Activated CD4-positive, alpha-beta T cell treated with anti-CD3 and anti-CD28 coated beads, Interleukin-10, Interleukin-2, amounts not matched to agents 100 ng/mL and 50 ng/mL, durations not matched to agents 16 hours and 8 hours (primary cell): ENCODE measurements around the gene IL5.
"Not testable (repeated sequence)": the region's sequence is repeated elsewhere in the genome, so short reads cannot be mapped to it uniquely, and the experiment has no call there.

Experiments used
- DNase-seq: peaks from one replicate; pipeline ENCODE4 v3.0.0-alpha.2; 2020

IL5 gene

DNA sequence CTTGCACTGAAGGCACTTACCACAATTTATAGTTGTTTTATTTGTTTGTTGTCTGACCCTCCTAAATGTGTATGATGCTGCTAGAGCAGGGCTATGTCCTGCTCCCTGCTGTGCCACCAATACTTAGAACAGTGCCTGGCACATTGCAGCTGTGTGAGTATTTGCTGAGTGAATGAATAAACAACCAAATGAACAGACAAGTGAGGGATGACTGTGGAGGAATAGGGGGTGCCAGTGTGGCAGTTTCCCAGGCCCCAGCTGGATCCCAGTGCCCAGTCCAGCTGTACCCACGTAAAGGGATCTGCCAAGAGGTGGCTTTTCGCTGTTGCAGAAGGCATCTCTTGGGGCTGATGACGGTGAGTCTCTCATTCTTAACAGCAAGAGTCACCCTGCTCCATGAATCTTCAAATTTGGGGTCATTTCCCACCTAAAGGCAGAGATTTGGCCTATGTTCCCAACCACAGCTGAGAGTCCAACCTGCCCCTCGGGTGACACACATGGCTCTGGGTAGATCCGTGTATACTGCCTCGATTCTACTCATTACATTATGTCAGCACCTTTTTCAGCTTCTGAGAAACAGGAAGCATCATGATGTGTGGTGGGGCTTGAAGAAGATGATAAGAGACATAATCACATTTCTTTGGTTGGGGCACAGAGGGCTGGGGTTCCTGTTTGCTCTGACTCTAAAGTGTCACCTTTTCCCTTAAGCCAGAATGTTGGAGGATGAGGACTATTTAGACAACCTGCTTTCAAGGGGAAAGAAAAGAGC, 14.3 kb downstream of the IL5 start:
- DNase-seq, result peak; percentile 60

GRCh38 chr5:132528021-132528420, 15.3 kb downstream of the IL5 start:
- DNase-seq, result no peak

DNA sequence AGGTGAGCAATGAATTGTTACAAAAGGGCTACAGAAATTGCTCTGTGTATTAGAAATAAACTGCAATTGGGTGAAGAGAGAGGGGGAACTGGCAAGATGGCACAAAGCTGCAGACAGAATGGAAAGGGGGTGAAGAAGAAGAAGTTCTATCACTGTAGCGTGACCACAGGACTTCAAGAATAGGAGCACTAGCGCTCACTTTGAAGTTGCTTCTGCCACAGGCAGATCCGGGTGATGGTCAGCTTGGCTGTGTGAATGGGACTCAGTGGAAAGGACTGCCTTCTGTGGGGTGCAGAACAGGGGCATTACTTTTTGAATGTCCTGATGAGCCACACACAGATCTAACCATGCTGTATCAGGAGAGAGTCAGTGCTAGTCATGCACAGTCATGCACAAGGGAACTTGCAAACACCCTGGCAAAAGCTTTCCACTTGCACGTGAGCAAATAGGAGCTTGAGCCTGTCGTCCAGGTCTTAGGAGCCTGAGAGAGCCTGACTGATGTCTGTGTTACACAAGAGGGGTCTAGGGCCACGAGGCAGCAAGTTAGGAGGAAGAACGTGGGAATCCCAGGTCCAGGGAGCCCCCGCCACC, 16.3 kb downstream of the IL5 start:
- DNase-seq, result no peak

DNA sequence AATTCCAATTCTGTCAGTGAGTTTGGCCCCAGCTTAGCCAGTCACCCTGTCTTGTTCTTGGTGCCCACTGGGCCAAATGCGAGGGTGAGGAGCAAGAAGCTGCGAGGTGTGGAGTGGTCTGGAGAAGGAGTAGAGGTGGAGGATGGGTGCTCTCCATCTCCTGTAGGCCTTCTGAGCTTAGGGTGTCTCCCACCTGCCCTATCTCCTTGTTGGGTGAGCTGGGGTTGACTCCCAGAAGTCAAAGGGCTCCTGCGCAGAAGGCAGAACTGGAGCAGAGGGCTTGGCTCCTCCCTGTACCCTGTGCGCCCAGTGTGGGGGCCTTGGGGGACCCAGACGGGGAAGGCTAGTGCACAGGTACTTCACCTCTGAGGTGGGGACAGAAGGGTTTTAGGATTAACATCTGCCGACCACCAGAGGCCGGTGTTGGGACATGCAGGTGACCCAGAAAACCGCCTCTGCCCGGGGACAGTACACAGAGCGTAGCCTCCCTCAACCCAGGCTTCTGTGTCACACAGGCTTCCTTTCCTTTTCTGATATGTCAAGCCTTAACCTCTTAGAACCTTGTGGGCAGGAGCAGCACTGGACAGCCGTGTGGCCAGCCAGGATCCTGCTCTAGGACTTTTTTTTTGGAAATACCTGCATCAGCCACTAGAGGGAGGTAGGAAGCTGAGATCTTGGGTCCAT, 16.9 kb downstream of the IL5 start:
- DNase-seq, result peak; percentile 59

DNA sequence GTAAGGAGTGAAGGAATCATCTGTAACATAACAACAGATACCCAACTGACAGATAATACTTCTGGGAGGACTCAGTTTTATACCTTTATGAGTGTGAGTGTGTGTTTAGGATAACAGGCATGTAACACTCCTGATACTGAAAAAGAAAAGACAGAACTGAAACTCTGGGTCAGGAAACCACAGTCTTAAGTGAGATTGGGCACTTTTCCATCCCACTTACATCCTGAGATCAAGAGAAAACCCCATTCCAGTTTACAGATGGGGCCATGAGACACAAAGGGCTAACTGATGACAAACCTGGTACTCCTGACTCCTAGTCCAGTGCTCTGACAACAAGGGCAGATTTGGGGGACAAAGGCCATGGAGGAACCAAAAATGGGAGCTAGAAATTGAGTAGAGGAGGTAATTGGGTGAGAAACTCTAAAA, 18.0 kb downstream of the IL5 start:
- peak; percentile 73 for DNase-seq

DNA sequence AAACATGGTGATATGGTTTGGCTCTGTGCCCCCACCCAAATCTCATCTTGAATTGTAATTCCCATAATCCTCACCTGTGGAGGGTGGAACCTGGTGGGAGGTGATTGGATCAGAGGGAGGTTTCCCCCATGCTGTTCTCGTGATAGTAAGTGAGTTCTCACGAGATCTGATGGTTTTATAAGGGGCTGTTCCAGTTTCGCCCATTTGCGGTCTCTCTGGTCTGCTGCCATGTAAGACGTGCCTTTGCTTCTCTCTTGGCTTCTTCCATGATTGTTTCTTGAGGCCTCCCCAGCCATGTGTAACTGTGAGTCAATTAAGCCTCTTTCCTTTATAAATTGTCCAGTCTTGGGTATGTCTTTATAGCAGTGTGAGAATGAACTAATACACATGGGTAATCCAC, 18.4 kb downstream of the IL5 start:
- not testable (repeated sequence) for DNase-seq

DNA sequence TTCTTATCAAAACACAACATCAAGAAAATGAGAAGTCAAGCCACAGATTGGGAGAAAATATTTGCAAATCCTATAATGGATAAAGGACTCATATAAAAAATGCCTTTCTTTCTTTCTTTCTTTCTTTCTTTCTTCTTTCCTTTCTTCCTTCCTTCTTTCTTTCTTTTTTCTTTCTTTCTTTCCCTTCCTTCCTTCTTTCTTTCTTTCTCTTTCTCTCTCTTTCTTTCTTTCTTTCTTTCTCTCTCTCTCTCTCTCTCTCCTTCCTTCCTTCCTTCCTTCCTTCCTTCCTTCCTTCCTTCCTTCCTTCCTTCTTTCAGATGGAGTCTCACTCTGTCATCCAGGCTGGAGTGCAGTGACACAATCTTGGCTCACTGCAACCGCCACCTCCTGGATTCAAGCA, 21.3 kb downstream of the IL5 start:
- DNase-seq, result not testable (repeated sequence)

GRCh38 chr5:132513618-132514336, 29.5 kb downstream of the IL5 start:
- DNase-seq, result not testable (repeated sequence)

- DNase-seq, result no peak
Observed at GRCh38 chr5:132510076-132510475, 33.2 kb downstream of the IL5 start.

- peak; percentile 48 for DNase-seq
Observed at GRCh38 chr5:132506094-132506692, 37.1 kb downstream of the IL5 start.

DNA sequence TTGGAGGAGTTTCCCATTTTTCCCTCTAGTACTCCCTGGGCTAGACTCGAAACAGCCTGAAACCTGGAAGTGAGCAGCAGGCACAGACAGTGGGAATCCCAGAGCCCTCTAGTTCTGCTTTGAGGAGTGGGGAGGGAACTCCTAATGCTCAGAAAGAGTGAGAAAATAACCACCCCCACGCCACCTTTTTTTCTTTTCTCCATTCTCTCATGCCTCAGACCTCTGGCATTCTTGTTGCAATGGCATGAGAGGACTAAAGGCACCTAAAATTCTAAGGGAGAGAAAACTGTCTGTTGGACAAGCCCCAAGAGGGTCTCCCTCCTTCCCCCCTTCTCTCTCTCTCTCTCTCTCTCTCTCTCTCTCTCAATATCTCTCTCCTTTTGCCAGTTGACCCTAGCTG, 37.7 kb downstream of the IL5 start:
- no peak for DNase-seq

DNA sequence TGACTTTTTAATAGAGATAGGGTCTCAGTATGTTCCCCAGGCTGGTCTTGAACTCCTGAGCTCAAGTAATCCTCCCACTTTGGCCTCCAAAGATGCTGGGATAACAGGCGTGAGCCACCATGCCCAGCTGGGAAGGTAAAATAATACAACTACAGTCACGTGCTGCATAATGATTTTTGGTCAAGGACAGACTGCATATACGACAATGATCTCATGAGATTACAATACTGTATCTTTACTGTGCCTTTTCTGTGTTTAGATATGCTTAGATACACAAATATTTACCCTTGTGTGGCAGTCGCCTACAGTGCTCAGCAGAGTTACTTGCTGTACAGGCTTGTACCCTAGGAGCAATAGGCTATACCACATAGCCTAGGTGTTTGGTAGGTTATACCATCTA, 38.6 kb downstream of the IL5 start:
- DNase-seq, result no peak

DNA sequence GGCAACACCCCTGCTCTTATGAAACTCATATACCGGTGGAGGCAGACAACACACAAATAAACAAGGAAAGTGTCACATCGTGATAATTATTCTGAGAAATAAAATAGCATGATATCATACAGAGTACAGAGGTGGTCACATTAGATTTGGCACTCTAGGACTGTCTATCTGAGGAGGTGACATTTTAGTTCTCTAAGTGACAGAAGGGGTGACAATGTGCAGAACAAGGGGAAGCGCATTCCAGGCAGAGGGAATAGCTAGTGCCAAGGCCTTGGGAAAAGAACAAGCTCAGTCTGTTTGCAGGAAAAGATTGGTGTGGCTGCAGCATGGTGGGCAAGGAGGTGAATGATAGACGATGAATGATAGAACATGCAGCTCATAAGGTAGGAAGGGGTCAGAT, 40.1 kb downstream of the IL5 start:
- no peak for DNase-seq

GRCh38 chr5:132501961-132502931, 41.1 kb downstream of the IL5 start:
- DNase-seq, result no peak

GRCh38 chr5:132501629-132501956, 41.7 kb downstream of the IL5 start:
- no peak for DNase-seq

DNA sequence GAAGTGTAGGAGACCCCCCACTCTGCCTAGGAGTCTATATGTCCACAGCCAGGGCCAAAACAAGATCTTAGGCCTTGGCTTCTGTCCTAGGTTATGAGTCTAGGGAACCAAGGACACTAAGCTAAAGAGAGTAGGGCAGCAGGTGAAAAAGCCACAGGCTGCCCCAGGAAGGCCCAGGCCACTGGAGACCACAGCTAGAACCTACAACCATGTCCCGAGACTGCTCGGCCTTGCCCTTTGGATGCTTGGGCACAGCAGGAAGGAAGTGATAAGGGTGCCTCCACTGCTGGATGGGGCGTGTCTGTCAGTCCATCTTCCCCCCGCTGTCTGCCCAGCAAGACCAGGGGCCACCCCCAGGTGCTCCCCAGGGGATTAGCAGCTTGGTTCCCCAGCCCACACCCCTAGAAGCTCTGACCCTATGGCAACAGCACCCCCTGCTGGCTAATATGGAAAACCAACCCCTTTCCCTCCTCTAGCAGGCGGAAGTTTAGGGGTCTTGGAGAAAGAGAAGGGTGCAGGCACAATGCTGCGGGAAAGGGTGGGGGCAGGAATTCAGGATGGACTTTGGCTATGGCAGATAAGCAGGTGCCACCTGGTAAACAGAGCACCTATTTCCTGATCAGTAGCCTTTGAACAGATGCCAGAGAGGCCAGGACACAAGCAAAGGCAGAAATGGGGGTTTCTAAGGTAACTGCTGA, 42.2 kb downstream of the IL5 start:
- DNase-seq, result peak; percentile 83

- DNase-seq, result no peak
Observed at GRCh38 chr5:132500244-132500930, 42.9 kb downstream of the IL5 start.

GRCh38 chr5:132499440-132500243, 43.7 kb downstream of the IL5 start:
- DNase-seq, result no peak

DNA sequence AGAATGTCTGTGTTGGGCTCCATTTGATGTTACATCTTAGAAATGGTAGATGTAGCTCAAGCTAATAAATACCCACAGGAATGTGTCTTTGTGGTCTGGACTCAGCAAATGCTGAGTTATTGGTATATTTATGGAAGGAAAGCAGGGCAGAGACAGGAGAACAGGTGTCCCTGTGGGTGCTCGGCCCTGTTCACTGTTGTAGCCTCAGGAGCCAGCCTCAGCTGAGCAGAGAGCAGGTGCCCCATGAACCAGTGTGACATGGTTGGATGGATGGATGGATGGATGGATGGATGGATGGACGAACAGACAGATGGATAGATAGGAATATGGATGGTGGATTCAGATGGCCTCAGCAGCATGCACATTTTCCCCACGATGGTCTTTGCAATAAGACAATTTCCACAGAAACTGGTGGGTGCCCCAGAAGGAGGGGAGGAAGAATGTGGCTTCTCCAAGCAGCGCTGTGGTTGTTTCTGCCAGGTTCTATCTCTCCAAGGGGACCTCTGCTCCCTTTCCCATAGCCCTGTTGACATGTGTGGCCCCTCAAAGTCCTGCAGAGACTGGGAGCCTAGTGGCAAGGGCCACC, 44.5 kb downstream of the IL5 start:
- no peak for DNase-seq
